ENCODE results near the gene DNAH2. TPM values are rescaled to one million over a fixed set of nuclear protein-coding genes. Genes with fewer than 3 reads are reported as not detected.
"Not testable (repeated sequence)": the region's sequence is repeated elsewhere in the genome, so short reads cannot be mapped to it uniquely, and the experiment has no call there.

Gene DNAH2
- polyA plus RNA-seq, 1 donor from 2014 or later = 2.0 TPM

DNA sequence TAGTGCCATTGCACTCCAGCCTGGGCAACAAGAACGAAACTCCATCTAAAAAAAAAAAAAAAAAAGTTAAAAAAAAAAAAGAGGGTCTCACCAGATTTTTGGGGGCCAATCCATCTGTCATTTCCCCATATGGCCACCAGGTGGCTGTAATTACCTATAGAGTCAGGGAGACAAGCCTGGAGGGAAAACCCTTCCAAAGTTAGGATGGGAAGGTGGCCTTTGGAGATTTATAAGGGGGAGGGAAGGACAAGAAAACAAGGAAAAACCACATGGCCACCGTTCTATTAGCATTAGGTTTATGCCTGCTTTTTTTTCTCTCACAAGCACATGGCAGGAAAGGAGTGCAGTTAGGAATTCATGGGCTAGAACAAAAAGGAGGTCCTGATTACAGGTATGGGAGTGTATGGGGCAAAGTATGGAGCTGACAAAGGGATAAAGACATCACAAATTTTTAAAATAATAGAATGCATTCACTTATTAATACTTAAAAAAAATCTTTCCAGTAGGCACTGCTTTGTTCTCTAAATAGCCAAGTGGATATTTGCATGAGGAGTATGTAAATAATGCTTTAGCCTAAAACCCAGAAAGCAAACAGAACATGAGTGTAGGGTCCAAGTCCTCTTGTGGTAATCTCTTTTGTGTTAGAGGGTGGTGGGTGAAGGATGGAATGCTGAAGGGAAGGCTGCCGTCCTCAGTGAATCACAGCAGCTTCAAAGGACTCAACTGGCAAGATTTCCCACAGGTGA, 145.3 kb downstream of the DNAH2 start:
- Histone ChIP-seq H3K27me3 (ENCODE audit: insufficient read depth, low read depth, low read length) (no peaks in the 10 kb centered on the region), H3K9ac (ENCODE audit: low read length) (no peak overlapping the region), H4K20me1 (ENCODE audit: insufficient read depth) (no peaks in the 10 kb centered on the region), H3K4me3 (ENCODE audit: low read length) (no peak overlapping the region), H3K4me2 (ENCODE audit: low read length) (no peak overlapping the region), H3K27ac (ENCODE audit: low read length) (no peak overlapping the region), H3F3A (ENCODE audit: insufficient read depth, low read length, poor library complexity, severe bottlenecking) (peaks cover 9% of the 10 kb centered on the region), H3K9me2 (ENCODE audit: insufficient read depth, low read length) (no peaks in the 10 kb centered on the region), H3K36me3 (ENCODE audit: insufficient read depth, low read length) (no peaks in the 10 kb centered on the region), H3K79me2 (replicated peaks; ENCODE audit: insufficient read depth, low read length) (peaks cover 18% of the 10 kb centered on the region), H3K9me3 (ENCODE audit: low read length) (no peaks in the 10 kb centered on the region), H2AFZ (ENCODE audit: low read depth, low read length) (no peak overlapping the region)
- TF ChIP-seq POLR2AphosphoS5 (IDR thresholded peaks at IDR 0.05) = no peak
- peak; percentile 96 for TF ChIP-seq SMC3 (conservative IDR thresholded peaks at IDR 0.05; ENCODE audit: poor library complexity)
- TF ChIP-seq, protein P1, sequence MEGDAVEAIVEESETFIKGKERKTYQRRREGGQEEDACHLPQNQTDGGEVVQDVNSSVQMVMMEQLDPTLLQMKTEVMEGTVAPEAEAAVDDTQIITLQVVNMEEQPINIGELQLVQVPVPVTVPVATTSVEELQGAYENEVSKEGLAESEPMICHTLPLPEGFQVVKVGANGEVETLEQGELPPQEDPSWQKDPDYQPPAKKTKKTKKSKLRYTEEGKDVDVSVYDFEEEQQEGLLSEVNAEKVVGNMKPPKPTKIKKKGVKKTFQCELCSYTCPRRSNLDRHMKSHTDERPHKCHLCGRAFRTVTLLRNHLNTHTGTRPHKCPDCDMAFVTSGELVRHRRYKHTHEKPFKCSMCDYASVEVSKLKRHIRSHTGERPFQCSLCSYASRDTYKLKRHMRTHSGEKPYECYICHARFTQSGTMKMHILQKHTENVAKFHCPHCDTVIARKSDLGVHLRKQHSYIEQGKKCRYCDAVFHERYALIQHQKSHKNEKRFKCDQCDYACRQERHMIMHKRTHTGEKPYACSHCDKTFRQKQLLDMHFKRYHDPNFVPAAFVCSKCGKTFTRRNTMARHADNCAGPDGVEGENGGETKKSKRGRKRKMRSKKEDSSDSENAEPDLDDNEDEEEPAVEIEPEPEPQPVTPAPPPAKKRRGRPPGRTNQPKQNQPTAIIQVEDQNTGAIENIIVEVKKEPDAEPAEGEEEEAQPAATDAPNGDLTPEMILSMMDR (IDR thresholded peaks at IDR 0.05; ENCODE audit: poor library complexity, severe bottlenecking) = peak; percentile 85
- peak; percentile 88 for TF ChIP-seq RAD21 (conservative IDR thresholded peaks at IDR 0.05)
- TF ChIP-seq TAF1 (IDR thresholded peaks at IDR 0.05; ENCODE audit: low read depth) = no peak
- TF ChIP-seq EP300 (conservative IDR thresholded peaks at IDR 0.05; ENCODE audit: poor library complexity, severe bottlenecking) = no peak
- no peak for TF ChIP-seq MXI1 (conservative IDR thresholded peaks at IDR 0.05; ENCODE audit: poor library complexity, severe bottlenecking)
- TF ChIP-seq EZH2 (IDR thresholded peaks at IDR 0.05; ENCODE audit: borderline replicate concordance, insufficient read depth, low read length, poor library complexity, severe bottlenecking) = no peak
- TF ChIP-seq, protein P2, sequence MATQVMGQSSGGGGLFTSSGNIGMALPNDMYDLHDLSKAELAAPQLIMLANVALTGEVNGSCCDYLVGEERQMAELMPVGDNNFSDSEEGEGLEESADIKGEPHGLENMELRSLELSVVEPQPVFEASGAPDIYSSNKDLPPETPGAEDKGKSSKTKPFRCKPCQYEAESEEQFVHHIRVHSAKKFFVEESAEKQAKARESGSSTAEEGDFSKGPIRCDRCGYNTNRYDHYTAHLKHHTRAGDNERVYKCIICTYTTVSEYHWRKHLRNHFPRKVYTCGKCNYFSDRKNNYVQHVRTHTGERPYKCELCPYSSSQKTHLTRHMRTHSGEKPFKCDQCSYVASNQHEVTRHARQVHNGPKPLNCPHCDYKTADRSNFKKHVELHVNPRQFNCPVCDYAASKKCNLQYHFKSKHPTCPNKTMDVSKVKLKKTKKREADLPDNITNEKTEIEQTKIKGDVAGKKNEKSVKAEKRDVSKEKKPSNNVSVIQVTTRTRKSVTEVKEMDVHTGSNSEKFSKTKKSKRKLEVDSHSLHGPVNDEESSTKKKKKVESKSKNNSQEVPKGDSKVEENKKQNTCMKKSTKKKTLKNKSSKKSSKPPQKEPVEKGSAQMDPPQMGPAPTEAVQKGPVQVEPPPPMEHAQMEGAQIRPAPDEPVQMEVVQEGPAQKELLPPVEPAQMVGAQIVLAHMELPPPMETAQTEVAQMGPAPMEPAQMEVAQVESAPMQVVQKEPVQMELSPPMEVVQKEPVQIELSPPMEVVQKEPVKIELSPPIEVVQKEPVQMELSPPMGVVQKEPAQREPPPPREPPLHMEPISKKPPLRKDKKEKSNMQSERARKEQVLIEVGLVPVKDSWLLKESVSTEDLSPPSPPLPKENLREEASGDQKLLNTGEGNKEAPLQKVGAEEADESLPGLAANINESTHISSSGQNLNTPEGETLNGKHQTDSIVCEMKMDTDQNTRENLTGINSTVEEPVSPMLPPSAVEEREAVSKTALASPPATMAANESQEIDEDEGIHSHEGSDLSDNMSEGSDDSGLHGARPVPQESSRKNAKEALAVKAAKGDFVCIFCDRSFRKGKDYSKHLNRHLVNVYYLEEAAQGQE (IDR thresholded peaks at IDR 0.05; ENCODE audit: borderline replicate concordance) = peak; percentile 22

DNA sequence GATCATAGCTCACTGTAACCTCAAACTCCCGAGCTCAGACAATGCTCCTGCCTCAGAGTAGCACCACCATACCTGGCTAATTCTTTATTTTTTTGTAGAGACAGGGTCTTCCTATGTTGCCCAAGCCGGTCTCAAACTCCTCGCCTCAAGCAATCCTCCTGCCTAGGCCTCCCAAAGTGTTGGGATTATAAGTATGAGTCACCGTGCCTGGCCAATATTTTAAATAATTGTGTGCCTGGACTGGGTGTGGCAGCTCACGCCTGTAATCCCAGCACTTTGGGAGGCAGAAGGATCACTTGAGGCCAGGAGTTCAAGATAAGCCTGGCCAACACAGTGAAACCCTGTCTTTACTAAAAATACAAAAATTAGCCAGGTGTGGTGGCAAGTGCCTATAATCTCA, 146.8 kb downstream of the DNAH2 start:
- not testable (repeated sequence) for H3K9ac ChIP-seq (ENCODE audit: low read length); H3K4me2 ChIP-seq (ENCODE audit: low read length); H3K4me3 ChIP-seq (ENCODE audit: low read length); H4K20me1 ChIP-seq (ENCODE audit: insufficient read depth); H3K9me2 ChIP-seq (ENCODE audit: insufficient read depth, low read length); H3K27ac ChIP-seq (ENCODE audit: low read length); H3K9me3 ChIP-seq (ENCODE audit: low read length); H3K27me3 ChIP-seq (ENCODE audit: insufficient read depth, low read depth, low read length); H3K36me3 ChIP-seq (ENCODE audit: insufficient read depth, low read length); H3F3A ChIP-seq (ENCODE audit: insufficient read depth, low read length, poor library complexity, severe bottlenecking); H2AFZ ChIP-seq (ENCODE audit: low read depth, low read length)
- peaks cover 13% of the 10 kb centered on the region for H3K79me2 ChIP-seq (replicated peaks; ENCODE audit: insufficient read depth, low read length)
